Fibroblast of skin of right biceps (primary cell): Measurements from ENCODE around the gene INHA.
A peak's percentile ranks its signal among the peaks of the same experiment; 100 is the strongest.

Experiments used
- DNase-seq: peaks from one replicate; pipeline ENCODE4 v3.0.0-alpha.2; 2013

INHA gene, protein sequence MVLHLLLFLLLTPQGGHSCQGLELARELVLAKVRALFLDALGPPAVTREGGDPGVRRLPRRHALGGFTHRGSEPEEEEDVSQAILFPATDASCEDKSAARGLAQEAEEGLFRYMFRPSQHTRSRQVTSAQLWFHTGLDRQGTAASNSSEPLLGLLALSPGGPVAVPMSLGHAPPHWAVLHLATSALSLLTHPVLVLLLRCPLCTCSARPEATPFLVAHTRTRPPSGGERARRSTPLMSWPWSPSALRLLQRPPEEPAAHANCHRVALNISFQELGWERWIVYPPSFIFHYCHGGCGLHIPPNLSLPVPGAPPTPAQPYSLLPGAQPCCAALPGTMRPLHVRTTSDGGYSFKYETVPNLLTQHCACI

DNA sequence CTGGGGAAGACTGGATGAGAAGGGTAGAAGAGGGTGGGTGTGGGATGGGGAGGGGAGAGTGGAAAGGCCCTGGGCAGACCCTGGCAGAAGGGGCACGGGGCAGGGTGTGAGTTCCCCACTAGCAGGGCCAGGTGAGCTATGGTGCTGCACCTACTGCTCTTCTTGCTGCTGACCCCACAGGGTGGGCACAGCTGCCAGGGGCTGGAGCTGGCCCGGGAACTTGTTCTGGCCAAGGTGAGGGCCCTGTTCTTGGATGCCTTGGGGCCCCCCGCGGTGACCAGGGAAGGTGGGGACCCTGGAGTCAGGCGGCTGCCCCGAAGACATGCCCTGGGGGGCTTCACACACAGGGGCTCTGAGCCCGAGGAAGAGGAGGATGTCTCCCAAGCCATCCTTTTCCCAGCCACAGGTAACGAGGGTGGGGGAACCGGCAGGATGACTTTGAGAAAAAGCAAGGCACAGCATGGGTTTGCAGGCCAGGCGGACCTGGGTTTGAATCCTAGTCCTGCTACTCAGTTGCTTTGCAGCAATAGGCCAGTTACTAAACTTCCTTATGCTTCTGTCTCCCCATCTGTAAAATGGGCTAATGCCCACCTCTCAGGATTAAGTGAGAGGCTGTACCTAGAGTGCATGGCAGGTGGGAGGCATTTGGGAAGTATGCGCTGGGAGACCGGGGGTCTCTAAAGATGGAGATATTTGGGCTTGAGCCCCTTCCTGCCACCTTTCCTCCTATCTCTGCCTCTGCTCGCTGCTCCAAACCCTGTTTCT is at the start of gene INHA:
INHA (plus strand) TSS at position 74 of the 765 bp plus-strand sequence; CDS start at position 139, 65 bp downstream.
- no peak for DNase-seq

DNA sequence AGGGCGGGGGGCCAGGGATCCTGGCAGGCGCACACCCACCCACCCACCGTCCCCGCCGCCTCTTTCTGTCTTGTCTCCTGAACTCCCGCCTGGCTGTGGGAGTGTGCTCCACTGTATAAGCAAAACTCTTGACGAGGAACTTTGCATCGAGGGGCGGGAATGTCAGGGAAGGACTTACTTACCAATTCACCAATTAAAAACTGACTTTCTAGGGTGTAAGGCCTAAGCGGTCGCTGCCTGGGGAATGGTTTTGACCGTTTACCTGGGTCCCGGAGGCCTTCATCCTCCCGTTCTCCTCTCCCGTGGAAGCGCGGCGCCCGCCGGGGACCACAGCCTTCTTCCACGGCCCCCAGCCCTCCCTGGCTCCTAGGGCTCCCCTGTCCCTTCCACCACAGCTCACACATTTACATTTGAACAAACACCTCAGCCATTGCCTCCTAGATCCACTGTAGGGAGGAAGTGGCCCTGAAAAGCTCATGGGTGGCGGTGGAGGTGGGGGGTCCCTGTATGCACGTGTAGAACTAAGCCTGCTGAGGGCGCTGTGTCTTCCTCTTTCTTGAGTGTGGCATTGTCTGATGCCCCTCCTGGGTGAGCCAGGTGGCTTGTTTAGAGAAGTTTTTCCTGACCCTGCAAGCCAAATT is 49.0 kb upstream of the INHA start:
- no peak for DNase-seq

DNA sequence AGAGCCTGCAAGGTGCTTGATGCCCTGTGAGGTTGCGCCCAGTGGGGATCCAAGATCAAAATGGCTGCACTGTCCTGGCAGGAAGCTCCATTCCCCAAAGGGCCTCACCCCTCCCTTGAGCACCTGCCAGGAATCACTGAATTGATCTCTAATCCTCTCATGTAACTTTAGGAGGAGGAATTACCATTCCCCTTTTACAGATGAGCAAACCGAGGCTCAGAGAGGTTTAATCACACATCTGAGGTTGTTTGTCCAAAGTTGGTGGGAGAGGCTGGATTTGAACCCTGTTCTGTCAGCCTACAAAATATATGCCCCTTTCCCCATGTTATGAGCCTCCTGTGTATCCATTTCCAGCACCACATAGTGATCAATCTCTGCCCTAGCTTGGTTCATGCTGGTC is 47.3 kb upstream of the INHA start:
- DNase-seq = no peak

DNA sequence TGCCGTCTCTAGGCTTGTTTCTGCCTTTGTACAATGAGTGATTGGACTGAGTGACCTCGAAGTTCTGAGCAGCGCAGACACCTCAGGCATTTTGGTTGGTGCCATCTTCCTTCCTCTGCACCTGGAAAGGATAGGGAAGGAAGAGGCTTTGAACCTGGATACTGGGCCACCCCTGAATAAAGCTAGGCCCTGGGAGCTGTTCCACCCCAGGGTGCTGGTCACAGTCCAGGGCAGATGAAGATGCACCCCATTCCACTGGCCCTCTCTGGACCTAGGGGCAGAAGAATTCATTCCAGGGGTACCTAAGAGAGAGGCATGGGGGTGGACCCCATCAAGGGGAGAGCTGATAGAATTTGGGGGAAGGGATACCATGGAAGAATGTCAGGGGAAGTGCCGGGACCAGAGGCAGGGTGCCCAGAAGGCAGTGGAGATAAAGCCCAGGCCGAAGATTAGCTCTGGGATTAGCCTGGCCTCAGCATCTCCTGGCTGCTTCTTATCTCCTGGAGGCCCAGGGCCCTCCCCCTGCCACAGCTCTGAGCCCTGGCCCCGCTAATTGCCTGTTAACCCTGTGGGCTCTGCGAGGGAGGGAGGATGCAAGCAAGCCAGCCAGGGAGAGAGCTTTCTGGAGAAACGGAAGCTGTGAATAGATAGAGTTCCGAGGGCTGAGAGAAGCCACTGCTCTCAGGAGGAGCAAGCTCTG is 46.4 kb upstream of the INHA start:
- DNase-seq = no peak

DNA sequence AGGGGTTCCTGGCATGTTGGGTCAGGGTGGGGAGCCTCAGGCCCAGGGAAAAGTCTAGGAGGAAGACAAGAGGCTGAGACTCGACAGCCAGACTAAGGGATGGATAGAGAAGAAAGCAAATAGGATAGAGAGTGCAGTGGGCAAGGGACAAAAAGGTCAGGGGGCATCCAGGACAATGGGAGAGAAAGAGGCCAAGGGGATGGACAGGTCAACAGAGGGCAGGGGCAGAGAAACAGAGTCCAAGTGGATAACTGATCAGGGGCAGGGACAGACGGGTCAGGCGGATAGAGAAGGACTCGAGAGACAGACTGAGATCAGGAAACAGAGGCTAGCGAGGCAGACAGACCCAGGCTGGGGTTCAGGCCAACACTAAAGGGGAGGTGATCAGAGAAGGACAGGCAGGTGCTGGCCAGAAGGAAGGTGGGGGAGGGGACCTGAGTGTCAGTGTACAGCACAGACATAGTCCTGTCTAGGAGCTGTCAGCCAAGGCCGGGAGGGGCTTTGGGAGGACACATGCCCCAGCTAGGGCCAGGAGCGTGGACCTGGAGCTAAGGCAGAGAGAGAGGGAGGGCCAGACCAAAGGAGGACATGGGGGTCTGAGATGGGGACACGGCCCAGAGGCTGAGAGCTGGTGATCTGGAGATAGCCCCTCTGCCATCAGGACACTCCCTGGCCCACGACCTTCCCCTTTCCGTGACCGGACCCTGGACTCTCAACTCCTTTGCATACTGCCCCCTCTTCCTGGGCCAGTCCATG is 45.6 kb upstream of the INHA start:
- no peak for DNase-seq

DNA sequence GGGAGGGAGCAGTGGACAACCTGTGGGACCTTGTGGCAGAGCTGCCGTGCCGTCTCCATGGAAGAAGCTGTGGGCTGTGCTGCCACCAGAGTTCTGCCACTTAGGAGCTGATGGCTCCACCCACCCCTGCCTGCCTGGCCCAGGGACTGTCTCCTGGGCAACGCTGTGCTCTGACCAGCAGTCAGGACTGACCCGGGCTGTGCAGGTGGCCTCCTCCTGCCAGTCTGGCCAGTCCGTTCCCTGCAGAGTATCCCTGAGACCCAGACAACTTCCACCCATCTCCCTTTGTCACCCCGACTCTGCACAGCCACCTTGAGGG is 45.1 kb upstream of the INHA start:
- no peak for DNase-seq

DNA sequence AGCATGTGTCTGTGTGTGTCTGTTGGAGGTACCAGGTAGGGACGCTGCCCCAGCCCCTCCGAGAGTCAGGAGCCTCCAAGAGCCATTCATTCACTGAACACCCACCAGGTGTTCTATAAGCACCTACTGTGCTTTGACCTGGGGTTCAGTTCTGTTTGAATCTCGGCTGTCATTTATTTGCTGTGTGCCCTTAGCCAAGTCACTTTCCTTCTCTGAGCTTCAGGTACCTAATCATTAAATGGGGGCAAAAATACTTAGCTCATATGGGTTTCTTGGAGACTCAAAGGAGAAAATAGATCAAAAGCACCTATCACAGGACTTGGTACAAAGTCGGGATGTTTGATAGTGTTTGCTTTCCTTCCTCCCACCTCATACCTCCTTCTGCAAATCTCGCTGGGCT is 44.6 kb upstream of the INHA start:
- DNase-seq = no peak

DNA sequence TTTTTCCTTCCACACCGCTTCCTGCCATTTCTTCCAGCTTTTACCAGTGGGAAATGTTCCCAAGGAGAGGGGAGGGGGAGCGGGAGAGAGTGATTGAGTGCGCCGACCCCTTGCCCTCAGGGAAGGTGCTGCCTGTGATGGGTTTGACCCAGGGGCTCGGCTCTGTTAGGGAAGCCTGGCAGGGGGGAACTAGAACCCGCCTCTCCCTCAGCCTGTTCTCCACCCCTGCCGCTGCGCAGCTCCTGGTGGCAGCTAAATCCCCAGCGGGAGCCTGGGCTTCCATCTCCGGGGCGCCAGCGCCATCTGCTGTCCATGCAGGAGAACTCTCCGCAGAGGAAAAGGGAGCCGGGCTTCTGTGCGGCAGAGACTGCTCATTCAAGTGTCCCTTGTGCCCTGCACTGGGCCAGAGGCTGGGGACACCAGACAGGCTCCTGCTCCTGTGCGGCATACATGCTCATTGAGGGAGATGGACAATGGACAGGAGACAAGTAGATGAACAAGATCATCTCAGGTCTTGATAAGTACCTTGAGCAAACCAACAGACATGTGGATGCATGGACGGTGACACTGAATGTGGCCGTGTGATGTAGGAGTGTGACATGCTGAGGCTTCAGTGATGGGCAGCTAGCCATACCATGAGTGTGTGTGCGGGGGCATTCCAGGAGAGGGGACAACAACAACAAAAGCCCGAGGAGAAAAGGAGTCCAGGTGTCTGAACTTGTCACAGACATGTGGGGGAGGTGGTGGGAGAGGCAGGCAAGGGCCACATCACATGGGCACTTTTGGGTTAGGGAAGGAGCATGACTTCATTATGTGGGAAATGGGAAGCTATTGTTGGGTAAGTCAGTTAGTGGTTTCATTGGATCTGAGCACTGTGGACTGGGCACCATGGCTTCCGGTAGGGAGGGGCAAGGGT is 41.8 kb upstream of the INHA start:
- DNase-seq = peak; percentile 81

DNA sequence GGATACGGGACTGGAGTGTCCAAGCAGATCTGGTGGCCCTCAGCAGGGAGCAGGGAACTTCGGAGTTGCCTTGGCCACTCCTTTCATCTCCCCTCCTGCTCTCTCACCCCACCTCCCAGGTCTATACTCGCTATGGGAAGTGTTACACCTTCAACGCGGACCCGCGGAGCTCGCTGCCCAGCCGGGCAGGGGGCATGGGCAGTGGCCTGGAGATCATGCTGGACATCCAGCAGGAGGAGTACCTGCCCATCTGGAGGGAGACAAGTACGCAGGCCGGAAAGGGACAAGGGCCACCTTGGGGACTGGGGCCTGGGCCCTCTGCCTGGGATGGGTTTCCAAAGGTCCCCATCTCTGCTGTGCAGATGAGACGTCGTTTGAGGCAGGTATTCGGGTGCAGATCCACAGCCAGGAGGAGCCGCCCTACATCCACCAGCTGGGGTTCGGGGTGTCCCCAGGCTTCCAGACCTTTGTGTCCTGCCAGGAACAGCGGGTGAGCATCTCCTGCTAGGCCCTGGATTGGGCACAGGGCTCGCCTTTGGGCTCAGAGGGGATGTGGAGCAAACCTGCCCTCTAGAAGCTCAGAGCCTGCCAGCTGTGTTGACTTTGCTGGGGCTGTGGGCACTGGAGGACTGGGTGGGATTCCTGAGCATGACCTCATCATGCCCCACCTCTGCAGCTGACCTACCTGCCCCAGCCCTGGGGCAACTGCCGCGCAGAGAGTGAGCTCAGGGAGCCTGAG is 40.3 kb upstream of the INHA start:
- DNase-seq = no peak

DNA sequence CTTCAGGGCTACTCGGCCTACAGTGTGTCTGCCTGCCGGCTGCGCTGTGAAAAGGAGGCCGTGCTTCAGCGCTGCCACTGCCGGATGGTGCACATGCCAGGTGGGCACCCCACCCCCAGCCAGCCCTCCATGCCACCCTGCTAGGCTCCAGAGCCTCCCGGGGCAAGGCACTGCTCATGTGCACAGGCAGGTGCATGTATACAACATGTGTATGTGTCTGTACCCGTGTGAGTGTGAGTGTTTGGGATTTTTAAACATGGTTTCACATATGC is 39.8 kb upstream of the INHA start:
- no peak for DNase-seq

DNA sequence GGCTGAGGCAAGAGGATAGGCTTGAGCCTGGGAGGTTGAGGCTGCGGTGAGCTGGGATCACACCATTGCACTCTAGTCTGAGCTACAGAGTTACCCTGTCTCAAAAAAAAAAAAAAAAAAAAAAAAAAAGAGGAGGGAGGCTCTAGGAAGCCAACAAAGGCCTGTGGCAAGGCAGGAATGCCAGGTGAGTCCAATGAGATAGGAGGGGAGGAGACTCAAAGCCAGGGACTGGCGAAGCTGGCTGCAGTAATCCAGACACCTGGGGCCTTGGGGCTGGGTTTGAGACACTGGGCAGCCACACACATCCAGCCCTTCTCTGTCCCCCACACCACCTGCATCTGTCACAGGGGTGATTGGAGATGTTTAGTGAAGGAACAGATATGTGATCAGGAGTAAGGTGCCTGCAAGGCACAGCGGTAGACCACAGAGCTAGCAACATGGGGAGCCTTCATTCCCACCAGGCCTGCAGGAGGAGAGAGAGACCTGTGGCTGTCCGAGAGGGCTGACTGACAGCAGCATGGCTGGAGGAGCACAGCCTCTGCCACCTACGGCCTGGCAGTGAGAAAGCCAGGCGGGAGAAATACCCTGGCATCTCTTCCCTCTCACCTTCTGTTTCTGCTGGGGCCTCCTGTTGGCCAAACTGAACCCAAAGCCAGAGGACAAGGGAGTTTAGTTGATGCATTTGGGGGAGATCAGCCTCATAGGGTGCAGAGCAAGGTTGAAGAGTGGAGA is 38.0 kb upstream of the INHA start:
- no peak for DNase-seq

DNA sequence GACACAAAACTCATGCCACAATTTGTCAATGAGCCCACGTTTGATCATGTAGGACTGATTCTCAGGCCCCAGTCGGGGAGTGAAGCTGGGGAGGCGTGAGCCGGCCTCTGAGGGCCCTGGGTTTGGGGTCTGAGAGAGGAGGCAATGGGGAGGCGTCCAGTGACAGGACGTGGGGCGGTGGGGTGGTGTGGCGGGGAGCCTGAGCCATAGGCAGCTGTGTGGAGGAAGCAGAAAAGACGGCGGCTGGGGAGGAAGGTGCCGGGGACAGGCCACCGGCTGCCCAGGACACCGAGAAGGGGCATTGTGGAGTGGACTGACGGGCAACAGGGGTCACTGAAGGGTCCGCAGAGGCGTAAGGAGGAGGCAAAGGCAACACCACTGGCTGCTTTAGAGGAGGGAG is 35.7 kb upstream of the INHA start:
- DNase-seq = no peak

DNA sequence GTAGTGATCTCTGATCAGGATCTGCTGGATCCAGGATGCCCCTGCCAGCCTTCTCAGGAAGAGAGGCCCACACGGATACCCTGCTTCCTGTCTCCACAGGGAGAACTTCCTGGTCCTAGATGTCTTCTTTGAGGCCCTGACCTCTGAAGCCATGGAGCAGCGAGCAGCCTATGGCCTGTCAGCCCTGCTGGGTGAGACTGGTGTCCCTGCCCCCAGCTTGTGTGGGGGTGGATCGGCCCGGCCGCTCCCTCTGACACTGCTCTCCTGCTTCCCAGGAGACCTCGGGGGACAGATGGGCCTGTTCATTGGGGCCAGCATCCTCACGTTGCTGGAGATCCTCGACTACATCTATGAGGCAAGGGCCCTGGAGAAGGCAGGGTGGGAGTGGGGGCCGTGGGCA is 35.1 kb upstream of the INHA start:
- DNase-seq = no peak

DNA sequence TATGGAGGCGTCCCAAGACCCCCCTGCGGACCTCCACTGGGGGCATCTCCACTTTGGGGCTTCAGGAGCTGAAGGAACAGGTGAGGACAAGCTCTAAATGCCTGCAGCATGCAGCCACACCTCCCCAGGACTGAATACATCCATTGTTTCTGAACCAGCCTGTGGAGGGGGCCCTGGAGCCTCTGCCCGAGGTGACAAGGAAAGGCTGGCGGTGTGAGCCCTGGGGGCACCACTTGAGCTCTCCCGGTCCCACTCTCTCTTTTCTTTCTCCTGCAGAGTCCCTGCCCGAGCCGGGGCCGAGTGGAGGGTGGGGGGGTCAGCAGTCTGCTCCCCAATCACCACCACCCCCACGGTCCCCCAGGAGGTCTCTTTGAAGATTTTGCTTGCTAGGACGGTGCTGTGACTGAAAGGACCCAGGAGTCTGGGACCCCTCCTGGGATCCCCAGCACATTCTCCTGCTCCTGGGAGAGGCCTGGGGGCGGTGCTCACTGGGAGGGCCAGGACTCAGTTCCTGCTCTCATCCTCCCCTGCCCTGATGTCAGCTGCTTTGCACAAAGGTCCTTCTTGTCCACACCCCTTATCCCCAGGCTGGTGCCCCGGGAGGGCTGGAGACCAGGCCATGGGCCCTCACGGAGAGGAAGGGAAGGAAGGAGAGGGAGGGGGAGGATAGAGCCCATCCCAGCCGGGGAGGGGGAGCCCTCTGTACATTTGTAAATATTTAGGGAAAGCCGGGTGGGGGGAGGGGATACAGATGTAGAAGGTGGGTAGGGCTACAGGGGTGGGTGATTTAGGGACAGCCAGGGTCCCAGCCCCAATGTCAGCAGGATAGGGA is 34.2 kb upstream of the INHA start:
- DNase-seq = no peak

DNA sequence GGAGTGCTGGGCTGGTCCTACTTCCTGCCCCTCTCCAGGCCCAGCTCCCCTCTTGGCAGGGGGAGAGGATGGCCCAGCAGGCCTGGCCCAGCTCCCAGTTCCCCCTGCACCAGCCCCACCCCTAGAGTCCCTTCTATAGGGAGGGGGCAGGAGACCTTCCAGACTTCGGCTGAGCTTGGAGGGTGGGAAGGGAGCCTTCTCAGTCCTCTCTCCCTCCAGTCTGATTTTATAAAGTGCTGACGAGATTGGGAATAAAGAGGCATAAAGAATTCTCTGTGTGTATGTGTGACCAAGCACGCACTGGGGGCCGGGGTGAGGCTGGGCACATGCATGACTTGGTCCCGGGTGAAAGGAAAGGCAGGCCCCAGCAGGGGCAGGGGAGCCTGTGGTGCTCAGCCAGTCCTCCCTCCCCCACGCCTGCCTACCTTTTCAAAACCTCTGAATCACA is 33.6 kb upstream of the INHA start:
- DNase-seq = no peak

DNA sequence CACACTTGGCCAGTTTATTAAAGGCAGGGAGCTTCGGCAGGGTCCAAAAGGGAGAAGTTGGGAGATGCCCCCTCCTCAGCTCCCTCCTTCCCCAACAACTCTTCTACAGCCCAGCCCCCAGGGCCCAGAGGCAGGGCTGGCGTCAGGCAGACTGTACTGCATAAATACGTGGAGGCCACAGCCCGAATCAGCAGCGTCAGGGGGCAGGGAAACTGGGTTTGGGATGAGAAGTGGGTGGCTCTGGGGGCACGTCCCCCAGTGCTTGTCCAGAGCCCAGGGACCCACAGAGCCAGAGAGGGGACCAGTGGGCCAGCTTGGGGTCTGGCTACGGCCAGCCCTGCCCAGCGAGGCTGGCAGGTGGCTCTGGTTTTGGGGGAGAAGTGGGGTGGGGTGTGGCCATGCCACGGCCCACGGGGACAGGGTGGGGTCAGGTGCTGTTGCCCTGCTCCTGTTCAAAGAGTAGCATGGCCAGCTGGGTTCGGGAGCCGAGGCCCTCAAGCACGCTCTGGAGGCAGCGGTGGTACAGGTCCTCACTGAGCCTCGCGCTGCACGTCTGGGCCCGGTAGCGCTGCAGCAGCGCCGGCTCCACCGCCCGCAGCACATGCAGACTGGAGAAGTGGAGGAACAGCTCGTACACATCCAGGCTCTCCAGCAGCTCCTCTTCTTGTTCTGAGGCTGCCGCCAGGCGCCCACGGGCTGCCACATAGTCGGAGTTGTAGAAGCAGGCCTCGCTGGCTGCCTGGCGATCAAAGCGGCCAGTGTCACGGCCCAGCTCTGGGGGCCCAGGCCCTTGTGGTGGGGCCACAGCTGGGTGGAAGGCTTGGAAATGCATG is 32.9 kb upstream of the INHA start:
- DNase-seq = no peak

DNA sequence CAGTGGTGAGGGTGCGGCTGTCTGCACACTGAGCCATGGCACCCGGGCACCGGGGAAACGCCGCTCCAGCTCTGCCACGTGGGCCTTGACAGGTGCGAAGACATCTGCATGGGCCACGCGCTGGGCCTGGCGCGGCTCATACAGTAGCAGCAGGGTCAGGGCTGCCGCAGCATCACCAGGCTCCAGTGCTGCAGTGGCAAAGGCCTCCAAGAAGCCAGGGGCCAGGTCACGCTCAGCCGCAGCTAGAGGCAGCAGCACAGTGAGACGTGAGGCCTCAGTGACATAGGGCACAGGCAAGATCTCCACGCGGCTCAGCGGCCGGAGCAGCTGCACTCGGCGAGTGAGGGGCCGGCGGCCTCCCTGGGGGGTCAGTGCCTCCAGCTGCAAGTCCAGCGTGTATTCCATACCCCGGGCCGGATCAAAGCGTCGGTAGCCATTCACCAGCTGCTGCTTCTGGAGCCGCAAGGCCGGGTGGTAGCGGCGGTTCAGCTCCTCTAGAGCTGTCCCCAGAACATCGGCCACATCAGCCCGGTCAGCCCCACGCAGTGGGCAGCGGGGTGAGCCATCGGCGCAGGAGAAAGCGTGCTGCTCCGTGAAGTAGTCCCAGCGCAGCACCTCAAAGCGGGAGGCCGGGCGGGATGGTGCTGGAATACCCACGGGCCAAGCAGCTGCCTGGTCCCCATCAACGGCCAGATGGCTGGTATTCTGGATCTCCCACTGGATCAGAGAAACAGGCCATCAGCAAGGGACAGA is 32.0 kb upstream of the INHA start:
- no peak for DNase-seq
